K562 (cell line): ENCODE results near the gene NEB. TPM values are rescaled to one million over a fixed set of nuclear protein-coding genes. Genes with fewer than 3 reads are reported as not detected.

Experiments used
- MTA3 ChIP-seq: fragments of 450-650 bp; formaldehyde crosslinking; IDR thresholded peaks from 2 replicates; pipeline ENCODE4 v1.6.1; 2017; ENCODE audit warnings: mild to moderate bottlenecking, borderline replicate concordance
- POLR2H ChIP-seq: IDR thresholded peaks from 2 replicates; pipeline ENCODE4 v1.6.1; 2016; ENCODE audit warnings: missing genetic modification characterization, low read depth, mild to moderate bottlenecking, control low read depth, missing compliant biosample characterization, moderate library complexity
- ZNF282 ChIP-seq: sonication (generic); formaldehyde crosslinking; IDR thresholded peaks from 2 replicates; pipeline ENCODE4 v1.8.1; 2023; ENCODE audit warnings: missing genetic modification reagents
- ZNF717 ChIP-seq: fragments of 250-450 bp; sonication (Bioruptor Pico); IDR thresholded peaks from 2 replicates; pipeline ENCODE4 v1.5.0; 2021
- polyA plus RNA-seq, 8 experiments: library from polyadenylated mRNA; depleted of rRNA in 4 of 8; stranded (reverse) in 5 of 8; unstranded in 3 of 8; fragments of >200 nt; fragmentation: Nextera tagmentation in 2 of 8; fragmentation: Illumina TruSeq in 1 of 8; extraction: Ambion mirVana in 2 of 8; extraction: Trizol in 1 of 8; gene quantifications; 2 replicates each; pipeline versions ENCODE4 v1.2.1 to v1.2.3, GENCODE V29; 2011 to 2014; ENCODE audit warnings: inconsistent platforms in 1 of 8, missing spikeins in 1 of 8
- total RNA-seq, 7 experiments: library from RNA; depleted of rRNA in 6 of 7; stranded (reverse); fragments of >200 nt in 6 of 7; fragmentation: Illumina TruSeq in 2 of 7; extraction: Trizol in 2 of 7; gene quantifications; 2 replicates each; pipeline versions ENCODE4 v1.2.1 to v1.2.3, GENCODE V29; 2011 to 2021; ENCODE audit warnings: low replicate concordance in 1 of 7
- TF ChIP-seq, protein P1 (sequence below): fragments of 450-650 bp; IDR thresholded peaks from 2 replicates; pipeline ENCODE4 v1.6.1; 2017; ENCODE audit warnings: antibody characterized with exemption
- TF ChIP-seq, protein P2 (sequence below), 2 experiments: fragments of 450-650 bp in 1 of 2; IDR thresholded peaks; 2 replicates each; pipeline ENCODE4 v1.6.1; 2011 to 2017; ENCODE audit warnings: low read depth in 2 of 2, antibody characterized with exemption in 1 of 2, borderline replicate concordance in 1 of 2, low read length in 1 of 2, mild to moderate bottlenecking in 1 of 2, mixed read lengths in 1 of 2; ENCODE audit not compliant: control insufficient read depth in 1 of 2

Gene NEB
- total and polyA plus RNA-seq, 9 of the 15 experiments (the other 6 are each of a cell fraction or from before 2014, with no cell fraction given) = 1.7 to 3.8 (median 2.9) TPM

GRCh38 chr2:151522556-151522955 is 211.7 kb downstream of the NEB start (continued):
- TF ChIP-seq, protein P1, sequence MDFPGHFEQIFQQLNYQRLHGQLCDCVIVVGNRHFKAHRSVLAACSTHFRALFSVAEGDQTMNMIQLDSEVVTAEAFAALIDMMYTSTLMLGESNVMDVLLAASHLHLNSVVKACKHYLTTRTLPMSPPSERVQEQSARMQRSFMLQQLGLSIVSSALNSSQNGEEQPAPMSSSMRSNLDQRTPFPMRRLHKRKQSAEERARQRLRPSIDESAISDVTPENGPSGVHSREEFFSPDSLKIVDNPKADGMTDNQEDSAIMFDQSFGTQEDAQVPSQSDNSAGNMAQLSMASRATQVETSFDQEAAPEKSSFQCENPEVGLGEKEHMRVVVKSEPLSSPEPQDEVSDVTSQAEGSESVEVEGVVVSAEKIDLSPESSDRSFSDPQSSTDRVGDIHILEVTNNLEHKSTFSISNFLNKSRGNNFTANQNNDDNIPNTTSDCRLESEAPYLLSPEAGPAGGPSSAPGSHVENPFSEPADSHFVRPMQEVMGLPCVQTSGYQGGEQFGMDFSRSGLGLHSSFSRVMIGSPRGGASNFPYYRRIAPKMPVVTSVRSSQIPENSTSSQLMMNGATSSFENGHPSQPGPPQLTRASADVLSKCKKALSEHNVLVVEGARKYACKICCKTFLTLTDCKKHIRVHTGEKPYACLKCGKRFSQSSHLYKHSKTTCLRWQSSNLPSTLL = no peak
- TF ChIP-seq ZNF282 (CRISPR knock-in tag) = no peak
- no peak for TF ChIP-seq POLR2H (tag)
- no peak for TF ChIP-seq ZNF717
- TF ChIP-seq, protein P2, sequence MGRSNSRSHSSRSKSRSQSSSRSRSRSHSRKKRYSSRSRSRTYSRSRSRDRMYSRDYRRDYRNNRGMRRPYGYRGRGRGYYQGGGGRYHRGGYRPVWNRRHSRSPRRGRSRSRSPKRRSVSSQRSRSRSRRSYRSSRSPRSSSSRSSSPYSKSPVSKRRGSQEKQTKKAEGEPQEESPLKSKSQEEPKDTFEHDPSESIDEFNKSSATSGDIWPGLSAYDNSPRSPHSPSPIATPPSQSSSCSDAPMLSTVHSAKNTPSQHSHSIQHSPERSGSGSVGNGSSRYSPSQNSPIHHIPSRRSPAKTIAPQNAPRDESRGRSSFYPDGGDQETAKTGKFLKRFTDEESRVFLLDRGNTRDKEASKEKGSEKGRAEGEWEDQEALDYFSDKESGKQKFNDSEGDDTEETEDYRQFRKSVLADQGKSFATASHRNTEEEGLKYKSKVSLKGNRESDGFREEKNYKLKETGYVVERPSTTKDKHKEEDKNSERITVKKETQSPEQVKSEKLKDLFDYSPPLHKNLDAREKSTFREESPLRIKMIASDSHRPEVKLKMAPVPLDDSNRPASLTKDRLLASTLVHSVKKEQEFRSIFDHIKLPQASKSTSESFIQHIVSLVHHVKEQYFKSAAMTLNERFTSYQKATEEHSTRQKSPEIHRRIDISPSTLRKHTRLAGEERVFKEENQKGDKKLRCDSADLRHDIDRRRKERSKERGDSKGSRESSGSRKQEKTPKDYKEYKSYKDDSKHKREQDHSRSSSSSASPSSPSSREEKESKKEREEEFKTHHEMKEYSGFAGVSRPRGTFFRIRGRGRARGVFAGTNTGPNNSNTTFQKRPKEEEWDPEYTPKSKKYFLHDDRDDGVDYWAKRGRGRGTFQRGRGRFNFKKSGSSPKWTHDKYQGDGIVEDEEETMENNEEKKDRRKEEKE (IDR thresholded peaks at IDR 0.05; ENCODE audit: borderline replicate concordance in 1 of 2, control insufficient read depth in 1 of 2, low read depth in 2 of 2, low read length in 1 of 2) = no peak
- TF ChIP-seq MTA3 = no peak
